HCT116 (cell line): ENCODE results near the gene PCP4. TPM values are rescaled to one million over a fixed set of nuclear protein-coding genes. Genes with fewer than 3 reads are reported as not detected.

Experiments used
- ATAC-seq: fragments of 200-7000 bp; cut with Tn5 transposase; 2 replicates; pipeline ENCODE4 v1.9.1; 2020; ENCODE audit warnings: mild to moderate bottlenecking, moderate library complexity
- BruUV-seq: library from RNA; stranded (reverse); fragments of 400-500 nt; replicated peaks from 2 replicates; lab custom pipeline; 2021; lab: Mats Ljungman, UMichigan
- CTCF ChIA-PET: fragments of 300-600 bp; sonication (Branson Sonifier 250); formaldehyde crosslinking; loops from one replicate; lab custom pipeline; 2021; ENCODE audit warnings: antibody characterized with exemption; lab: Charles Lee
- POLR2A ChIA-PET: fragments of 300-600, 350-600 bp; sonication (Branson Sonifier 250); formaldehyde crosslinking; loops from one replicate; lab custom pipeline; 2021; ENCODE audit warnings: antibody characterized with exemption; lab: Charles Lee
- RAD21 ChIA-PET, 2 experiments: fragments of 300-600 bp; sonication (Branson Sonifier 250); formaldehyde crosslinking; loops; one replicate each; lab custom pipeline; 2023; ENCODE audit warnings: low total read pairs in 2 of 2; ENCODE audit not compliant: uncharacterized antibody in 2 of 2, unreplicated experiment in 2 of 2, low non-redundant PET in 1 of 2; lab: Charles Lee
- DNase-seq: peaks from one replicate; pipeline ENCODE4 v3.0.0-alpha.2; 2010; ENCODE audit warnings: low read depth, low spot score
- H2AFZ ChIP-seq: fragments of 200-600 bp; shearing (Covaris generic), sonication (generic); 2 replicates; pipeline ENCODE4 v1.6.1; 2017; ENCODE audit warnings: low read depth, mixed run types, mixed read lengths, antibody characterized with exemption, low read length; ENCODE audit not compliant: poor library complexity, severe bottlenecking
- H3K27ac ChIP-seq: 2 replicates; pipeline ENCODE4 v1.5.1; 2012; ENCODE audit warnings: low read depth, low read length
- H3K27me3 ChIP-seq: fragments of 200-600 bp; sonication (generic); 2 replicates; pipeline ENCODE4 v1.6.1; 2016; ENCODE audit warnings: mixed run types, low read length, mixed read lengths; ENCODE audit not compliant: insufficient read depth
- H3K36me3 ChIP-seq, 2 experiments: fragments of 200-500 bp in 1 of 2; fragments of 200-600 bp in 1 of 2; sonication (Bioruptor generic) in 1 of 2; sonication (generic) in 1 of 2; 2 replicates each; pipeline versions ENCODE4 v1.5.1 to v1.6.1; 2014 to 2016; ENCODE audit warnings: low read length in 2 of 2, inconsistent platforms in 1 of 2, mixed read lengths in 1 of 2, mixed run types in 1 of 2; ENCODE audit not compliant: insufficient read depth in 2 of 2, control insufficient read depth in 1 of 2
- H3K4me1 ChIP-seq, 2 experiments: fragments of 200-600 bp in 1 of 2; sonication (generic) in 1 of 2; 2 replicates each; pipeline versions ENCODE4 v1.5.1 to v1.6.1; 2012 to 2017; ENCODE audit warnings: low read length in 2 of 2, inconsistent platforms in 1 of 2, mild to moderate bottlenecking in 1 of 2, mixed read lengths in 1 of 2, mixed run types in 1 of 2, moderate library complexity in 1 of 2; ENCODE audit not compliant: insufficient read depth in 2 of 2, control insufficient read depth in 1 of 2
- H3K4me2 ChIP-seq: fragments of 200-600 bp; sonication (generic); 2 replicates; pipeline ENCODE4 v1.6.1; 2017; ENCODE audit warnings: mixed run types, low read length, mixed read lengths
- H3K4me3 ChIP-seq, 2 experiments: fragments of 200-600 bp in 1 of 2; sonication (generic) in 1 of 2; replicated peaks in 1 of 2; 2 replicates each; pipeline ENCODE4 v1.5.1; 2011 to 2016; ENCODE audit warnings: low read length in 2 of 2, control low read depth in 1 of 2, low read depth in 1 of 2, mild to moderate bottlenecking in 1 of 2, mixed read lengths in 1 of 2, mixed run types in 1 of 2
- H3K79me2 ChIP-seq: fragments of 200-600 bp; sonication (generic); 2 replicates; pipeline ENCODE4 v1.6.1; 2017; ENCODE audit warnings: mild to moderate bottlenecking, mixed run types, low read length, moderate library complexity, mixed read lengths; ENCODE audit not compliant: insufficient read depth
- H3K9ac ChIP-seq: fragments of 200-600 bp; sonication (generic); 2 replicates; pipeline ENCODE4 v1.6.1; 2016; ENCODE audit warnings: low read length, mixed read lengths
- H3K9me2 ChIP-seq: fragments of 200-600 bp; sonication (generic), shearing (Covaris generic); 2 replicates; pipeline ENCODE4 v1.6.1; 2017; ENCODE audit warnings: mixed run types, mild to moderate bottlenecking, moderate library complexity; ENCODE audit not compliant: insufficient read depth
- H3K9me3 ChIP-seq, 2 experiments: fragments of 200-500 bp in 1 of 2; fragments of 200-600 bp in 1 of 2; sonication (Bioruptor generic) in 1 of 2; sonication (generic) in 1 of 2; 2 replicates each; pipeline ENCODE4 v1.6.1; 2014 to 2017; ENCODE audit warnings: low read length in 2 of 2, mixed read lengths in 2 of 2, inconsistent platforms in 1 of 2, low read depth in 1 of 2, mild to moderate bottlenecking in 1 of 2, mixed run types in 1 of 2, moderate library complexity in 1 of 2; ENCODE audit not compliant: control insufficient read depth in 1 of 2, insufficient read depth in 1 of 2
- H4K20me1 ChIP-seq: fragments of 200-600 bp; sonication (generic), shearing (Covaris generic); 2 replicates; pipeline ENCODE4 v1.6.1; 2017; ENCODE audit warnings: mixed run types, mild to moderate bottlenecking, moderate library complexity; ENCODE audit not compliant: insufficient read depth
- CBX3 ChIP-seq: IDR thresholded peaks from 2 replicates; pipeline ENCODE4 v1.6.1; 2012; ENCODE audit warnings: low read depth
- CEBPB ChIP-seq: IDR thresholded peaks from 2 replicates; pipeline ENCODE4 v1.6.1; 2012; ENCODE audit warnings: low read depth
- EZH2phosphoT487 ChIP-seq: fragments of 200-600 bp; IDR thresholded peaks from 2 replicates; pipeline ENCODE4 v1.6.1; 2018; ENCODE audit warnings: antibody characterized with exemption, borderline replicate concordance
- FOSL1 ChIP-seq: IDR thresholded peaks from 2 replicates; pipeline ENCODE4 v1.6.1; 2012; ENCODE audit warnings: low read depth
- JUND ChIP-seq: IDR thresholded peaks from 2 replicates; pipeline ENCODE4 v1.6.1; 2012
- POLR2AphosphoS5 ChIP-seq: IDR thresholded peaks from 2 replicates; pipeline ENCODE4 v1.6.1; 2011; ENCODE audit warnings: mild to moderate bottlenecking, low read depth, low read length, moderate library complexity
- RAD21 ChIP-seq: IDR thresholded peaks from 2 replicates; pipeline ENCODE4 v1.6.1; 2012; ENCODE audit warnings: low read depth, mild to moderate bottlenecking
- SP1 ChIP-seq: IDR thresholded peaks from 2 replicates; pipeline ENCODE4 v1.6.1; 2012; ENCODE audit warnings: low read depth
- SRF ChIP-seq: IDR thresholded peaks from 2 replicates; pipeline ENCODE4 v1.6.1; 2012; ENCODE audit warnings: low read depth
- TCF7L2 ChIP-seq: IDR thresholded peaks from 2 replicates; pipeline ENCODE4 v1.7.0; 2011; ENCODE audit warnings: borderline replicate concordance, inconsistent platforms; ENCODE audit not compliant: insufficient read depth, insufficient read length; ENCODE audit errors: extremely low read depth
- YY1 ChIP-seq: IDR thresholded peaks from 2 replicates; pipeline ENCODE4 v1.6.1; 2011; ENCODE audit warnings: low read length, low read depth, moderate library complexity, mild to moderate bottlenecking; ENCODE audit not compliant: insufficient replicate concordance; ENCODE audit errors: extremely low read depth
- ZFX ChIP-seq: fragments of 450-650 bp; IDR thresholded peaks from 2 replicates; pipeline ENCODE4 v1.6.1; 2017
- intact Hi-C: fragments of 100-400 bp; cut with micrococcal nuclease; formaldehyde crosslinking; loops from 2 replicates; pipeline ENCODE4 v1.10.0; 2022
- total RNA-seq: library from RNA; stranded (reverse); gene quantifications from one replicate; pipeline ENCODE4 v1.2.1, GENCODE V29; 2021; ENCODE audit not compliant: unreplicated experiment
- TF ChIP-seq, protein P1 (sequence below): IDR thresholded peaks from 2 replicates; pipeline ENCODE4 v1.6.1; 2012; ENCODE audit warnings: low read depth
- TF ChIP-seq, protein P2 (sequence below): IDR thresholded peaks from 2 replicates; pipeline ENCODE4 v1.6.1; 2011; ENCODE audit warnings: mild to moderate bottlenecking, low read length, moderate library complexity; ENCODE audit not compliant: insufficient replicate concordance; ENCODE audit errors: extremely low read depth
- TF ChIP-seq, protein P3 (sequence below), 3 experiments: fragments of 200-600 bp in 1 of 3; sonication (generic) in 1 of 3; IDR thresholded peaks in 2 of 3; conservative IDR thresholded peaks in 1 of 3; 2 replicates each; pipeline ENCODE4 v1.5.1; 2012 to 2017; ENCODE audit warnings: low read depth in 2 of 3, low read length in 2 of 3, antibody characterized with exemption in 1 of 3, borderline replicate concordance in 1 of 3, control low read depth in 1 of 3, mild to moderate bottlenecking in 1 of 3, mixed read lengths in 1 of 3, mixed run types in 1 of 3, moderate library complexity in 1 of 3; ENCODE audit not compliant: insufficient read depth in 1 of 3

Gene PCP4
- total RNA-seq, 1 experiment from 2014 or later, result not detected

DNA sequence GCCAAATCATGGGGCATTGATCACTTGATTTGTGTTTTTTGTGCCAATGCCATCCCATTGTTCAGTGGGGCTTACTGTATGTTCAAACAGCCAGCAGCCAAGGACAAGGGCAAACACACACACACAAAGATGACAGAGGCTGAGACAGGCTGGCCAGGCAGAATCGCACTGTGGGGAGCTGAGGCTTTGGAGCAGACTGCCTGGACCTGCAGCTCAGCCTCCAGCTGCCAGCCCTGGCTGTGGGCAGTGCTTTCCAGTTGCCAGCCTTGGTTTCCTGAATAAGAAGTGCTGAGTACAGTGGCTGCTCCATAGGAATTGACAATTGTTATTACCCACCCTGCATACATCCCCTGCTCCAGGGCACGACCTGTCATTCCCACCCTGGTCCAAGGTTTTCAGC lies 16.9 kb upstream of the PCP4 start:
- ATAC-seq (no peak), DNase-seq (no peak)
- no peak overlapping the region for H3K4me2 ChIP-seq
- H3K4me3 ChIP-seq, result no peak overlapping the region
- intact Hi-C loops, result no loop called here
- BruUV-seq, result no TSS peak
- TF ChIP-seq, protein P1, sequence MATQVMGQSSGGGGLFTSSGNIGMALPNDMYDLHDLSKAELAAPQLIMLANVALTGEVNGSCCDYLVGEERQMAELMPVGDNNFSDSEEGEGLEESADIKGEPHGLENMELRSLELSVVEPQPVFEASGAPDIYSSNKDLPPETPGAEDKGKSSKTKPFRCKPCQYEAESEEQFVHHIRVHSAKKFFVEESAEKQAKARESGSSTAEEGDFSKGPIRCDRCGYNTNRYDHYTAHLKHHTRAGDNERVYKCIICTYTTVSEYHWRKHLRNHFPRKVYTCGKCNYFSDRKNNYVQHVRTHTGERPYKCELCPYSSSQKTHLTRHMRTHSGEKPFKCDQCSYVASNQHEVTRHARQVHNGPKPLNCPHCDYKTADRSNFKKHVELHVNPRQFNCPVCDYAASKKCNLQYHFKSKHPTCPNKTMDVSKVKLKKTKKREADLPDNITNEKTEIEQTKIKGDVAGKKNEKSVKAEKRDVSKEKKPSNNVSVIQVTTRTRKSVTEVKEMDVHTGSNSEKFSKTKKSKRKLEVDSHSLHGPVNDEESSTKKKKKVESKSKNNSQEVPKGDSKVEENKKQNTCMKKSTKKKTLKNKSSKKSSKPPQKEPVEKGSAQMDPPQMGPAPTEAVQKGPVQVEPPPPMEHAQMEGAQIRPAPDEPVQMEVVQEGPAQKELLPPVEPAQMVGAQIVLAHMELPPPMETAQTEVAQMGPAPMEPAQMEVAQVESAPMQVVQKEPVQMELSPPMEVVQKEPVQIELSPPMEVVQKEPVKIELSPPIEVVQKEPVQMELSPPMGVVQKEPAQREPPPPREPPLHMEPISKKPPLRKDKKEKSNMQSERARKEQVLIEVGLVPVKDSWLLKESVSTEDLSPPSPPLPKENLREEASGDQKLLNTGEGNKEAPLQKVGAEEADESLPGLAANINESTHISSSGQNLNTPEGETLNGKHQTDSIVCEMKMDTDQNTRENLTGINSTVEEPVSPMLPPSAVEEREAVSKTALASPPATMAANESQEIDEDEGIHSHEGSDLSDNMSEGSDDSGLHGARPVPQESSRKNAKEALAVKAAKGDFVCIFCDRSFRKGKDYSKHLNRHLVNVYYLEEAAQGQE, result no peak
- TF ChIP-seq JUND, result no peak
- TF ChIP-seq CBX3, result no peak
- no peak for TF ChIP-seq ZFX
- no peak for TF ChIP-seq FOSL1
- no peak for TF ChIP-seq SP1
- no peak for TF ChIP-seq CEBPB
- TF ChIP-seq, protein P2, sequence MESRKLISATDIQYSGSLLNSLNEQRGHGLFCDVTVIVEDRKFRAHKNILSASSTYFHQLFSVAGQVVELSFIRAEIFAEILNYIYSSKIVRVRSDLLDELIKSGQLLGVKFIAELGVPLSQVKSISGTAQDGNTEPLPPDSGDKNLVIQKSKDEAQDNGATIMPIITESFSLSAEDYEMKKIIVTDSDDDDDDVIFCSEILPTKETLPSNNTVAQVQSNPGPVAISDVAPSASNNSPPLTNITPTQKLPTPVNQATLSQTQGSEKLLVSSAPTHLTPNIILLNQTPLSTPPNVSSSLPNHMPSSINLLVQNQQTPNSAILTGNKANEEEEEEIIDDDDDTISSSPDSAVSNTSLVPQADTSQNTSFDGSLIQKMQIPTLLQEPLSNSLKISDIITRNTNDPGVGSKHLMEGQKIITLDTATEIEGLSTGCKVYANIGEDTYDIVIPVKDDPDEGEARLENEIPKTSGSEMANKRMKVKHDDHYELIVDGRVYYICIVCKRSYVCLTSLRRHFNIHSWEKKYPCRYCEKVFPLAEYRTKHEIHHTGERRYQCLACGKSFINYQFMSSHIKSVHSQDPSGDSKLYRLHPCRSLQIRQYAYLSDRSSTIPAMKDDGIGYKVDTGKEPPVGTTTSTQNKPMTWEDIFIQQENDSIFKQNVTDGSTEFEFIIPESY, result no peak
- no peak for TF ChIP-seq YY1
- TF ChIP-seq POLR2AphosphoS5, result no peak
- no peak for TF ChIP-seq TCF7L2
- TF ChIP-seq, protein P3, sequence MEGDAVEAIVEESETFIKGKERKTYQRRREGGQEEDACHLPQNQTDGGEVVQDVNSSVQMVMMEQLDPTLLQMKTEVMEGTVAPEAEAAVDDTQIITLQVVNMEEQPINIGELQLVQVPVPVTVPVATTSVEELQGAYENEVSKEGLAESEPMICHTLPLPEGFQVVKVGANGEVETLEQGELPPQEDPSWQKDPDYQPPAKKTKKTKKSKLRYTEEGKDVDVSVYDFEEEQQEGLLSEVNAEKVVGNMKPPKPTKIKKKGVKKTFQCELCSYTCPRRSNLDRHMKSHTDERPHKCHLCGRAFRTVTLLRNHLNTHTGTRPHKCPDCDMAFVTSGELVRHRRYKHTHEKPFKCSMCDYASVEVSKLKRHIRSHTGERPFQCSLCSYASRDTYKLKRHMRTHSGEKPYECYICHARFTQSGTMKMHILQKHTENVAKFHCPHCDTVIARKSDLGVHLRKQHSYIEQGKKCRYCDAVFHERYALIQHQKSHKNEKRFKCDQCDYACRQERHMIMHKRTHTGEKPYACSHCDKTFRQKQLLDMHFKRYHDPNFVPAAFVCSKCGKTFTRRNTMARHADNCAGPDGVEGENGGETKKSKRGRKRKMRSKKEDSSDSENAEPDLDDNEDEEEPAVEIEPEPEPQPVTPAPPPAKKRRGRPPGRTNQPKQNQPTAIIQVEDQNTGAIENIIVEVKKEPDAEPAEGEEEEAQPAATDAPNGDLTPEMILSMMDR (IDR thresholded peaks at IDR 0.05 in 2 of 3, conservative IDR thresholded peaks at IDR 0.05 in 1 of 3; ENCODE audit: borderline replicate concordance in 1 of 3, insufficient read depth in 1 of 3, low read depth in 2 of 3, low read length in 2 of 3), result no peak
- no peak for TF ChIP-seq SRF
- TF ChIP-seq EZH2phosphoT487, result no peak
- no peak for TF ChIP-seq RAD21
- CTCF ChIA-PET, result no interaction called here
- H3K4me1 ChIP-seq, result no peaks in the 10 kb centered on the region; a peak in 1 of 4 replicates
- no peak overlapping the region for H3K9ac ChIP-seq
- H3K9me3 ChIP-seq, result no peaks in the 10 kb centered on the region; a peak in 1 of 4 replicates
- RAD21 ChIA-PET, result no interaction called here
- H3K36me3 ChIP-seq, result no peaks in the 10 kb centered on the region
- no peak overlapping the region for H3K27ac ChIP-seq
- no peaks in the 10 kb centered on the region for H4K20me1 ChIP-seq
- H3K79me2 ChIP-seq, result no peaks in the 10 kb centered on the region
- H2AFZ ChIP-seq, result no peak overlapping the region
- POLR2A ChIA-PET, result no interaction called here
- H3K27me3 ChIP-seq, result no peaks in the 10 kb centered on the region
- no peaks in the 10 kb centered on the region for H3K9me2 ChIP-seq
